CD14-positive monocyte (primary cell): Measurements from ENCODE around the gene ZSCAN10. TPM values are rescaled to one million over a fixed set of nuclear protein-coding genes. Genes with fewer than 3 reads are reported as not detected.
A peak's percentile ranks its signal among the peaks of the same experiment; 100 is the strongest.

ENCODE experiments used
- DNase-seq, 3 donors: peaks; one replicate each; pipeline ENCODE4 v3.0.0-alpha.2; 2011 to 2022
- H2AFZ ChIP-seq: 2 replicates; pipeline ENCODE4 v1.6.0; 2012; ENCODE audit warnings: mild to moderate bottlenecking, low read depth, low read length, inconsistent platforms; ENCODE audit not compliant: insufficient read depth, poor library complexity, severe bottlenecking
- H3K27ac ChIP-seq, 2 donors: 1 replicate in 1 of 2; 2 replicates in 1 of 2; pipeline ENCODE4 v1.5.1; 2012 to 2013; ENCODE audit warnings: low read length in 2 of 2, control low read depth in 1 of 2, inconsistent platforms in 1 of 2, low read depth in 1 of 2, mild to moderate bottlenecking in 1 of 2
- H3K27me3 ChIP-seq, 2 donors: one replicate each; pipeline versions ENCODE4 v1.6.0 to v1.6.1; 2011 to 2013; ENCODE audit warnings: low read length in 2 of 2; ENCODE audit not compliant: control insufficient read depth in 2 of 2, insufficient read depth in 2 of 2
- H3K36me3 ChIP-seq, 2 donors: replicated peaks in 1 of 2; 1 replicate in 1 of 2; 2 replicates in 1 of 2; pipeline versions ENCODE4 v1.5.1 to v1.6.1; 2012 to 2013; ENCODE audit warnings: low read length in 2 of 2, control low read depth in 1 of 2, inconsistent platforms in 1 of 2, mild to moderate bottlenecking in 1 of 2; ENCODE audit not compliant: insufficient read depth in 2 of 2, control insufficient read depth in 1 of 2
- H3K4me1 ChIP-seq, 2 donors: 1 replicate in 1 of 2; 2 replicates in 1 of 2; pipeline versions ENCODE4 v1.5.1 to v1.6.1; 2012 to 2013; ENCODE audit warnings: low read length in 2 of 2, control low read depth in 1 of 2, inconsistent platforms in 1 of 2, mild to moderate bottlenecking in 1 of 2, moderate library complexity in 1 of 2; ENCODE audit not compliant: insufficient read depth in 2 of 2, control insufficient read depth in 1 of 2
- H3K4me2 ChIP-seq: replicated peaks from 2 replicates; pipeline ENCODE3; 2012; ENCODE audit warnings: low read length, moderate library complexity, mild to moderate bottlenecking; ENCODE audit not compliant: poor library complexity, severe bottlenecking; ENCODE audit errors: extremely low read depth
- H3K4me3 ChIP-seq, 3 experiments: fragments of 200-600 bp in 1 of 3; sonication (generic) in 1 of 3; replicated peaks in 1 of 3; 1 replicate in 2 of 3; 2 replicates in 1 of 3; pipeline ENCODE4 v1.5.1; 2011 to 2013; ENCODE audit warnings: low read length in 3 of 3, mild to moderate bottlenecking in 3 of 3, control low read depth in 2 of 3, low read depth in 2 of 3, inconsistent platforms in 1 of 3, moderate library complexity in 1 of 3
- H3K79me2 ChIP-seq: 2 replicates; pipeline ENCODE4 v1.6.0; 2012; ENCODE audit warnings: mild to moderate bottlenecking, control low read depth, inconsistent platforms, low read length, moderate library complexity; ENCODE audit not compliant: insufficient read depth
- H3K9ac ChIP-seq: 2 replicates; pipeline ENCODE4 v1.6.0; 2017; ENCODE audit warnings: low read length, mild to moderate bottlenecking; ENCODE audit not compliant: insufficient read depth, poor library complexity, severe bottlenecking
- H3K9me3 ChIP-seq, 2 donors: replicated peaks in 1 of 2; 1 replicate in 1 of 2; 2 replicates in 1 of 2; pipeline versions ENCODE4 v1.5.1 to v1.6.1; 2012 to 2013; ENCODE audit warnings: low read length in 2 of 2, control low read depth in 1 of 2; ENCODE audit not compliant: control insufficient read depth in 1 of 2, insufficient read depth in 1 of 2
- H4K20me1 ChIP-seq: 2 replicates; pipeline ENCODE4 v1.6.0; 2012; ENCODE audit warnings: mild to moderate bottlenecking, low read length, control low read depth, moderate library complexity; ENCODE audit not compliant: insufficient read depth
- H3K27ac Mint-ChIP-seq, 7 donors: one replicate each; pipeline ENCODE4 v1.8.0; 2020; ENCODE audit warnings: mild to moderate bottlenecking in 7 of 7, mixed read lengths in 7 of 7, moderate library complexity in 6 of 7, inconsistent platforms in 2 of 7
- H3K27me3 Mint-ChIP-seq, 3 donors: one replicate each; pipeline ENCODE4 v1.8.0; 2021 to 2022; ENCODE audit warnings: low read depth in 3 of 3, mild to moderate bottlenecking in 3 of 3, mixed read lengths in 3 of 3, moderate library complexity in 3 of 3, inconsistent platforms in 1 of 3
- H3K36me3 Mint-ChIP-seq, 2 donors: one replicate each; pipeline ENCODE4 v1.8.0; 2020; ENCODE audit warnings: mixed read lengths in 2 of 2, inconsistent platforms in 1 of 2, mild to moderate bottlenecking in 1 of 2
- H3K4me1 Mint-ChIP-seq: one replicate; pipeline ENCODE4 v1.8.0; 2020; ENCODE audit warnings: mild to moderate bottlenecking, mixed read lengths
- H3K4me3 Mint-ChIP-seq, 2 donors: one replicate each; pipeline ENCODE4 v1.8.0; 2020; ENCODE audit warnings: mild to moderate bottlenecking in 2 of 2, mixed read lengths in 2 of 2, moderate library complexity in 1 of 2
- H3K9me3 Mint-ChIP-seq, 7 donors: one replicate each; pipeline ENCODE4 v1.8.0; 2020 to 2022; ENCODE audit warnings: mixed read lengths in 7 of 7, mild to moderate bottlenecking in 6 of 7, moderate library complexity in 6 of 7, inconsistent platforms in 2 of 7
- WGBS: methylation state at CpG from one replicate; pipeline ENCODE4 v1.1.5; 2013; ENCODE audit warnings: missing lambda C conversion rate; ENCODE audit not compliant: insufficient coverage; 5-methylcytosine and 5-hydroxymethylcytosine counted together
- intact Hi-C, 2 donors: fragments of 100-400 bp; cut with micrococcal nuclease; formaldehyde crosslinking; loops; one replicate each; pipeline versions ENCODE4 v1.15.0 to v1.15.1; 2023
- polyA plus RNA-seq, 3 donors: library from polyadenylated mRNA; depleted of rRNA in 1 of 3; unstranded in 2 of 3; stranded (reverse) in 1 of 3; fragments of 300-500 nt in 2 of 3; fragments of >200 nt in 1 of 3; fragmentation: Illumina TruSeq in 2 of 3; gene quantifications; 1 replicate in 2 of 3; 2 replicates in 1 of 3; pipeline ENCODE4 v1.2.3, GENCODE V29; 2012 to 2021
- TF ChIP-seq, protein P1 (sequence below): fragments of 200-600 bp; IDR thresholded peaks from one replicate; pipeline ENCODE4 v1.8.0; 2022; ENCODE audit warnings: antibody characterized with exemption, mild to moderate bottlenecking

The ZSCAN10 gene
- polyA plus RNA-seq, 3 donors = 0.29 TPM; not detected in 2

DNA sequence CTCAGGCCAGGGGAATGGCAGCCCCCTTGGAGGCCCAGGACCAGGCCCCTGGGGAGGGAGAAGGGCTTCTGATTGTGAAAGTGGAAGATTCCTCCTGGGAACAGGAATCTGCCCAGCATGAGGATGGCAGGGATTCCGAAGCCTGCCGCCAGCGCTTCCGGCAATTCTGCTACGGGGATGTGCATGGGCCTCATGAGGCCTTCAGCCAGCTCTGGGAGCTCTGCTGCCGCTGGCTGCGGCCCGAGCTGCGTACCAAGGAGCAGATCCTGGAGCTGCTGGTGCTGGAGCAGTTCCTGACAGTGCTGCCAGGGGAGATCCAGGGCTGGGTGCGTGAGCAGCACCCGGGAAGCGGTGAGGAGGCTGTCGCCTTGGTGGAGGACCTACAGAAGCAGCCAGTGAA, 38.2 kb upstream of the ZSCAN10 start:
- DNase-seq = no peak
- Histone ChIP-seq H3K4me2 (no peak overlapping the region), H3K79me2 (peaks cover 39% of the 10 kb centered on the region), H3K36me3 (peaks cover 38 to 54% of the 10 kb centered on the region in 2 donors), H3K4me1 (peaks cover 19 to 25% of the 10 kb centered on the region in 2 donors), H2AFZ (no peak overlapping the region), H3K4me3 (no peak overlapping the region), H3K9ac (peak overlapping the region; percentile 21), H3K27me3 (no peaks in the 10 kb centered on the region), H3K27ac (no peak overlapping the region), H4K20me1 (peaks cover 4% of the 10 kb centered on the region), H3K9me3 (no peaks in the 10 kb centered on the region)
- TF ChIP-seq, protein P1, sequence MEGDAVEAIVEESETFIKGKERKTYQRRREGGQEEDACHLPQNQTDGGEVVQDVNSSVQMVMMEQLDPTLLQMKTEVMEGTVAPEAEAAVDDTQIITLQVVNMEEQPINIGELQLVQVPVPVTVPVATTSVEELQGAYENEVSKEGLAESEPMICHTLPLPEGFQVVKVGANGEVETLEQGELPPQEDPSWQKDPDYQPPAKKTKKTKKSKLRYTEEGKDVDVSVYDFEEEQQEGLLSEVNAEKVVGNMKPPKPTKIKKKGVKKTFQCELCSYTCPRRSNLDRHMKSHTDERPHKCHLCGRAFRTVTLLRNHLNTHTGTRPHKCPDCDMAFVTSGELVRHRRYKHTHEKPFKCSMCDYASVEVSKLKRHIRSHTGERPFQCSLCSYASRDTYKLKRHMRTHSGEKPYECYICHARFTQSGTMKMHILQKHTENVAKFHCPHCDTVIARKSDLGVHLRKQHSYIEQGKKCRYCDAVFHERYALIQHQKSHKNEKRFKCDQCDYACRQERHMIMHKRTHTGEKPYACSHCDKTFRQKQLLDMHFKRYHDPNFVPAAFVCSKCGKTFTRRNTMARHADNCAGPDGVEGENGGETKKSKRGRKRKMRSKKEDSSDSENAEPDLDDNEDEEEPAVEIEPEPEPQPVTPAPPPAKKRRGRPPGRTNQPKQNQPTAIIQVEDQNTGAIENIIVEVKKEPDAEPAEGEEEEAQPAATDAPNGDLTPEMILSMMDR = no peak
- H3K27me3 Mint-ChIP-seq = peaks cover 0 to 2% (median 2%) of the 10 kb centered on the region in 3 donors
- H3K27ac Mint-ChIP-seq = peak overlapping the region in 1 of 7 donors; percentile 68
- 98% methylated on average over 13 of the region's 13 CpGs for WGBS
- H3K36me3 Mint-ChIP-seq = peaks cover 42 to 53% of the 10 kb centered on the region in 2 donors
- H3K4me1 Mint-ChIP-seq = peaks cover 24% of the 10 kb centered on the region
- intact Hi-C loops = no loop called here
- no peaks in the 10 kb centered on the region for H3K9me3 Mint-ChIP-seq
- no peak overlapping the region for H3K4me3 Mint-ChIP-seq

DNA sequence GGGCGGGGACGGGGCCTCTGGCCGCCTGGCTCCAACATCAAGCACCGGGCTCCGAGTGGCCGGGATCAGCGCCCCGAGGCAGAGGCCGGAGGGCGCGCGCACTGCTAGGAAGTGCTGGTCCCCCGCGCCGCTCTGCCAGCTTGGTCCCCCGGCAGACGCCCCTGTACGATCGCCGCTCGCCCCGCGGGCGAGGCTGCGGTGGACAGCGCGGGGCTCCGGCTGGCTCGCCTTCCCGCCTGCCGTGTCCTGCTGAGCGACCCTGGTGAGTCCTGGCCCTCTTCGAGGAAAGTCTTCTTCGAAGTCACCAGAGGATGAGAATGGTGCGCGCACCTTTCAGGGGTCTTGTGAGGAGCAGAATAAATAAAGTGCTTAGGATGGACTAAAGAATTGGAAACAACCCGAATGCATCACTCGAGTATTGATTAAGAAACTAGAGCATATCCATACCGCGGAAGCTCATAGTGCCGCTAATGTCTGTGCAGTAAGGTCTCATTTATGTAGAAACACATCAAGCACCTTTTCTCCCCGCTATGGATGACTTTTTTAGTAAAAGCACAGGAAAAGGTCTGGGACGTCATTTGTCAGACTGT, 36.1 kb upstream of the ZSCAN10 start:
- intact Hi-C loops = loop anchor here in 1 of 2 donors (2.0 kb wide), 1 partner anchor 16 kb away; no protein-coding TSS in a partner anchor
- Histone ChIP-seq H3K27ac (peak overlapping the region in 1 of 2 donors; percentile 87), H3K4me1 (peaks cover 26 to 32% of the 10 kb centered on the region in 2 donors), H3K4me3 (peak overlapping the region; percentile 89 to 98 (median 94)), H3K9me3 (no peaks in the 10 kb centered on the region), H3K4me2 (peak overlapping the region; percentile 93), H2AFZ (peak overlapping the region; percentile 99), H3K36me3 (peaks cover 23 to 34% of the 10 kb centered on the region in 2 donors), H4K20me1 (peaks cover 4% of the 10 kb centered on the region), H3K27me3 (no peaks in the 10 kb centered on the region), H3K79me2 (peaks cover 42% of the 10 kb centered on the region), H3K9ac (peak overlapping the region; percentile 81)
- DNase-seq = no peak
- peaks cover 25 to 39% of the 10 kb centered on the region in 2 donors for H3K36me3 Mint-ChIP-seq
- under 1% methylated on average over 36 of the region's 43 CpGs for WGBS
- TF ChIP-seq, protein P1 = no peak
- H3K27ac Mint-ChIP-seq = peak overlapping the region; percentile 73 to 91 (median 84)
- H3K4me1 Mint-ChIP-seq = peaks cover 29% of the 10 kb centered on the region
- H3K27me3 Mint-ChIP-seq = peaks cover 0 to 2% (median 0%) of the 10 kb centered on the region in 3 donors
- H3K4me3 Mint-ChIP-seq = peak overlapping the region; percentile 94 to 97
- no peaks in the 10 kb centered on the region for H3K9me3 Mint-ChIP-seq
